AG20443 (cell line): ENCODE data around the gene LPIN3.

Source experiments
- DNase-seq: peaks from one replicate; pipeline ENCODE4 v3.0.0; 2012; ENCODE audit warnings: low spot score, mixed read lengths

The LPIN3 gene

GRCh38 chr20:41349266-41349665 lies 8.6 kb downstream of the LPIN3 start:
- no peak for DNase-seq

- no peak for DNase-seq
These were observed 9.3 kb downstream of the LPIN3 start for GRCh38 chr20:41349943-41350342.

GRCh38 chr20:41350408-41350962 lies 9.9 kb downstream of the LPIN3 start:
- DNase-seq = no peak

GRCh38 chr20:41352106-41352505 lies 11.5 kb downstream of the LPIN3 start:
- DNase-seq = no peak

- no peak for DNase-seq
These were observed 12.0 kb downstream of the LPIN3 start for GRCh38 chr20:41352666-41353065.

- DNase-seq = no peak
These were observed 12.9 kb downstream of the LPIN3 start for GRCh38 chr20:41353530-41353929.

- no peak for DNase-seq
These were observed 14.6 kb downstream of the LPIN3 start for GRCh38 chr20:41355192-41355591.

- DNase-seq = no peak
These were observed 15.1 kb downstream of the LPIN3 start for GRCh38 chr20:41355598-41356203.

- DNase-seq = no peak
These were observed 16.3 kb downstream of the LPIN3 start for GRCh38 chr20:41356951-41357350.

GRCh38 chr20:41357424-41358163 lies 17.0 kb downstream of the LPIN3 start:
- no peak for DNase-seq

- DNase-seq = no peak
These were observed 17.6 kb downstream of the LPIN3 start for GRCh38 chr20:41358230-41358629.

GRCh38 chr20:41358717-41359116 lies 18.1 kb downstream of the LPIN3 start:
- DNase-seq = no peak

- no peak for DNase-seq
These were observed 19.0 kb downstream of the LPIN3 start for GRCh38 chr20:41359541-41360011.

GRCh38 chr20:41360831-41361756 lies 20.5 kb downstream of the LPIN3 start:
- DNase-seq = no peak

GRCh38 chr20:41361757-41362747 lies 21.4 kb downstream of the LPIN3 start:
- no peak for DNase-seq

- no peak for DNase-seq
These were observed 22.1 kb downstream of the LPIN3 start for GRCh38 chr20:41362748-41363140.

GRCh38 chr20:41363601-41364000 lies 23.0 kb downstream of the LPIN3 start:
- DNase-seq = no peak

GRCh38 chr20:41364236-41364855 lies 23.7 kb downstream of the LPIN3 start:
- no peak for DNase-seq

- DNase-seq = no peak
These were observed 24.5 kb downstream of the LPIN3 start for GRCh38 chr20:41364967-41365765.
